HepG2 (cell line): Measurements from ENCODE around the gene RPL38. TPM values are rescaled to one million over a fixed set of nuclear protein-coding genes. Genes with fewer than 3 reads are reported as not detected.
A peak's percentile ranks its signal among the peaks of the same experiment; 100 is the strongest.

Experiments
- CENPX ChIP-seq: sonication (generic); formaldehyde crosslinking; IDR thresholded peaks from 2 replicates; pipeline ENCODE4 v1.9.0; 2021; ENCODE audit warnings: mild to moderate bottlenecking, missing genetic modification reagents, moderate library complexity
- DNMT1 ChIP-seq: sonication (generic); formaldehyde crosslinking; IDR thresholded peaks from 2 replicates; pipeline ENCODE4 v1.5.1; 2020; ENCODE audit warnings: mild to moderate bottlenecking, missing genetic modification reagents
- EEA1 ChIP-seq: sonication (generic); formaldehyde crosslinking; IDR thresholded peaks from 2 replicates; pipeline ENCODE4 v1.5.1; 2020; ENCODE audit warnings: mild to moderate bottlenecking, missing genetic modification reagents, borderline replicate concordance
- ETV5 ChIP-seq: IDR thresholded peaks from 2 replicates; pipeline ENCODE4 v1.6.1; 2018; ENCODE audit warnings: missing biosample characterization, missing genetic modification reagents, inconsistent platforms, borderline replicate concordance
- FOXA1 ChIP-seq, 2 experiments: fragments of 450-650 bp in 1 of 2; sonication (generic) in 1 of 2; formaldehyde crosslinking in 1 of 2; IDR thresholded peaks; 2 replicates each; pipeline versions ENCODE4 v1.4.0 to v1.6.1; 2016 to 2020; ENCODE audit warnings: missing genetic modification reagents in 1 of 2
- GPBP1L1 ChIP-seq: sonication (generic); formaldehyde crosslinking; IDR thresholded peaks from 2 replicates; pipeline ENCODE4 v1.5.0; 2020; ENCODE audit warnings: mild to moderate bottlenecking, missing genetic modification reagents
- HNRNPK ChIP-seq: fragments of 200-400 bp; formaldehyde crosslinking; IDR thresholded peaks from 2 replicates; pipeline ENCODE4 v1.6.1; 2018; ENCODE audit warnings: low read length, low read depth, moderate library complexity, mild to moderate bottlenecking; ENCODE audit not compliant: poor library complexity, severe bottlenecking
- RARG ChIP-seq: sonication (generic); formaldehyde crosslinking; IDR thresholded peaks from 2 replicates; pipeline ENCODE4 v1.4.0; 2020; ENCODE audit warnings: low read depth, mild to moderate bottlenecking, missing genetic modification reagents
- RBM39 ChIP-seq: fragments of 200-400 bp; formaldehyde crosslinking; IDR thresholded peaks from one replicate; pipeline ENCODE4 v1.6.1; 2018; ENCODE audit warnings: antibody characterized with exemption, mild to moderate bottlenecking, low read depth, low read length; ENCODE audit not compliant: poor library complexity, severe bottlenecking
- SMYD3 ChIP-seq: sonication (generic); formaldehyde crosslinking; IDR thresholded peaks from 2 replicates; pipeline ENCODE4 v1.8.1; 2023; ENCODE audit warnings: mild to moderate bottlenecking, missing genetic modification reagents
- SP1 ChIP-seq, 2 experiments: fragments of 450-650 bp in 1 of 2; sonication (generic) in 1 of 2; formaldehyde crosslinking in 1 of 2; IDR thresholded peaks; 2 replicates each; pipeline versions ENCODE4 v1.4.0 to v1.6.1; 2016 to 2020; ENCODE audit warnings: missing genetic modification reagents in 1 of 2
- TMF1 ChIP-seq: sonication (generic); formaldehyde crosslinking; IDR thresholded peaks from 2 replicates; pipeline ENCODE4 v1.8.1; 2022; ENCODE audit warnings: low read depth, missing genetic modification reagents
- U2AF1 ChIP-seq: fragments of 200-400 bp; formaldehyde crosslinking; optimal IDR thresholded peaks from 2 replicates; pipeline ENCODE3; 2017; ENCODE audit warnings: mild to moderate bottlenecking, low read depth, low read length
- YY1 ChIP-seq: IDR thresholded peaks from 2 replicates; pipeline ENCODE4 v1.6.1; 2011; ENCODE audit warnings: low read length, low read depth, moderate library complexity, mild to moderate bottlenecking; ENCODE audit not compliant: insufficient read depth, insufficient replicate concordance
- ZBTB7B ChIP-seq: sonication (generic); formaldehyde crosslinking; IDR thresholded peaks from 2 replicates; pipeline ENCODE4 v1.4.0; 2020; ENCODE audit warnings: missing genetic modification reagents
- ZFP41 ChIP-seq: sonication (generic); formaldehyde crosslinking; IDR thresholded peaks from 2 replicates; pipeline ENCODE4 v1.4.0; 2020; ENCODE audit warnings: mild to moderate bottlenecking, missing genetic modification reagents, borderline replicate concordance
- ZNF230 ChIP-seq: sonication (generic); formaldehyde crosslinking; IDR thresholded peaks from 2 replicates; pipeline ENCODE4 v1.4.0; 2020; ENCODE audit warnings: mild to moderate bottlenecking, missing genetic modification reagents
- ZNF263 ChIP-seq: sonication (generic); formaldehyde crosslinking; IDR thresholded peaks from 2 replicates; pipeline ENCODE4 v1.4.0; 2020; ENCODE audit warnings: missing genetic modification reagents
- ZNF264 ChIP-seq: sonication (generic); formaldehyde crosslinking; IDR thresholded peaks from 2 replicates; pipeline ENCODE4 v1.4.0; 2020; ENCODE audit warnings: missing genetic modification reagents
- ZNF337 ChIP-seq: sonication (generic); formaldehyde crosslinking; IDR thresholded peaks from 2 replicates; pipeline ENCODE4 v1.5.1; 2020; ENCODE audit warnings: missing genetic modification reagents, low read depth, mild to moderate bottlenecking, borderline replicate concordance
- ZNF512 ChIP-seq: sonication (generic); formaldehyde crosslinking; IDR thresholded peaks from 2 replicates; pipeline ENCODE4 v1.4.0; 2020; ENCODE audit warnings: mild to moderate bottlenecking, missing genetic modification reagents
- polyA plus RNA-seq, 8 experiments: library from polyadenylated mRNA; depleted of rRNA in 3 of 8; stranded (reverse) in 7 of 8; unstranded in 1 of 8; fragments of >200 nt; fragmentation: Illumina TruSeq in 4 of 8; extraction: Trizol in 4 of 8; gene quantifications; 2 replicates each; pipeline versions ENCODE4 v1.2.1 to v1.2.3, GENCODE V29; 2011 to 2016; ENCODE audit warnings: low read depth in 4 of 8, missing spikeins in 1 of 8, mixed read lengths in 1 of 8; ENCODE audit not compliant: insufficient read depth in 1 of 8
- total RNA-seq, 5 experiments: library from RNA; depleted of rRNA; stranded (reverse); fragments of >200 nt; fragmentation: Illumina TruSeq; extraction: Trizol; gene quantifications; 2 replicates each; pipeline ENCODE4 v1.2.3, GENCODE V29; 2016; ENCODE audit warnings: low read depth in 1 of 5
- TF ChIP-seq, protein P1 (sequence below): fragments of 450-650 bp; IDR thresholded peaks from 2 replicates; pipeline ENCODE4 v1.6.1; 2016
- TF ChIP-seq, protein P2 (sequence below): sonication (generic); formaldehyde crosslinking; conservative IDR thresholded peaks from 2 replicates; pipeline ENCODE4 v1.8.0; 2022; ENCODE audit warnings: mild to moderate bottlenecking, moderate library complexity, missing genetic modification reagents

RPL38 gene
- total and polyA plus RNA-seq, 2 of the 13 experiments (the other 11 are each of a cell fraction or from before 2014, with no cell fraction given), result 2,370 to 2,372 TPM

DNA sequence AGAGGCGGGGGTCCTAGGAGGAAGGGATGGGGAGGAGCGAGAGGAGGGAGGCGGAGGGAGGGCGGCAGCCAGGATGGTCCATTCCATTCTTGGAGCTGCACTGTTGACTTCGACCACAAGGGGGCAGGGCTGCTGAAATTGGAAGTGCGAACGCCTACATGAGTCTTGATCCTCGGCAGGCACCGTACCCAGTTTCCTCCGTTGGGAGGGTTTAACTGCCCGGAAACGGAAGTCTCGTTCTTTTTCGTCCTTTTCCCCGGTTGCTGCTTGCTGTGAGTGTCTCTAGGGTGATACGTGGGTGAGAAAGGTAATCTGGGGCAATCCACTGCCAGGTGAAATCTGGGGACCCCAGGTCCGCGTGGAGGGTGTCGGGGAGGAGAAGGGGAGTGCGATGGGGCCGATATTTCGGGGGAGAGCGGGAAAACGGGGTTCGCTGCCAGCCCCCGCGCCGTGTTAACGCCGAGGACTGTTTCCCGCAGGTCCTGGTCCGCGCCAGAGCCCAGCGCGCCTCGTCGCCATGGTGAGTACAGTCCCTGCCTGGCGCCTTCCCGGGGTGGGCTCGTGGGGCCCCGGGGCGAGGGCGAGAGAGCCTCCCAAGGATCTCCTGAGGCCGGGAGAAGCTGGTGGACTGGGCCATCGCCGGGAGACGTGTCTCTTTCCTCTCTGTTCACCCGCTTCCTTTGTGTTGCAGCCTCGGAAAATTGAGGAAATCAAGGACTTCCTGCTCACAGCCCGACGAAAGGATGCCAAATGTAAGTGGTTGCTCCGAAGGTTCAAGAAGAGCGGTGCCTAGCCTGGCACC lies at the start of gene RPL38 (continued):
- TF ChIP-seq TMF1 (CRISPR knock-in tag) (0 out of 2 replicates have a peak, but pooled peaks have one; percentile 31), ZNF337 (no peak), ZFP41 (CRISPR knock-in tag) (no peak), FOXA1 (IDR thresholded peaks at IDR 0.05) (no peak), FOXA1 (CRISPR knock-in tag; IDR thresholded peaks at IDR 0.05) (peak; percentile 71), ZBTB7B (CRISPR knock-in tag) (peak; percentile 46; the same call in 1 of the 2 replicates), ZNF264 (CRISPR knock-in tag) (no peak), RBM39 (peak; percentile 91), ZNF230 (CRISPR knock-in tag) (peak; percentile 58; the same call in 1 of the 2 replicates), ZNF512 (CRISPR knock-in tag) (no peak), GPBP1L1 (CRISPR knock-in tag) (no peak), SMYD3 (CRISPR knock-in tag) (peak; percentile 58; the same call in 1 of the 2 replicates), EEA1 (CRISPR knock-in tag) (no peak), U2AF1 (no peak), ETV5 (CRISPR knock-in tag) (peak; percentile 87), RARG (no peak), HNRNPK (peak; percentile 87), SP1 (IDR thresholded peaks at IDR 0.05) (no peak), SP1 (CRISPR knock-in tag; IDR thresholded peaks at IDR 0.05) (peak; percentile 87), ZNF263 (peak; percentile 91), CENPX (CRISPR knock-in tag) (no peak), YY1 (peak; percentile 59), DNMT1 (peak; percentile 66; the same call in 1 of the 2 replicates)
- TF ChIP-seq, protein P1, sequence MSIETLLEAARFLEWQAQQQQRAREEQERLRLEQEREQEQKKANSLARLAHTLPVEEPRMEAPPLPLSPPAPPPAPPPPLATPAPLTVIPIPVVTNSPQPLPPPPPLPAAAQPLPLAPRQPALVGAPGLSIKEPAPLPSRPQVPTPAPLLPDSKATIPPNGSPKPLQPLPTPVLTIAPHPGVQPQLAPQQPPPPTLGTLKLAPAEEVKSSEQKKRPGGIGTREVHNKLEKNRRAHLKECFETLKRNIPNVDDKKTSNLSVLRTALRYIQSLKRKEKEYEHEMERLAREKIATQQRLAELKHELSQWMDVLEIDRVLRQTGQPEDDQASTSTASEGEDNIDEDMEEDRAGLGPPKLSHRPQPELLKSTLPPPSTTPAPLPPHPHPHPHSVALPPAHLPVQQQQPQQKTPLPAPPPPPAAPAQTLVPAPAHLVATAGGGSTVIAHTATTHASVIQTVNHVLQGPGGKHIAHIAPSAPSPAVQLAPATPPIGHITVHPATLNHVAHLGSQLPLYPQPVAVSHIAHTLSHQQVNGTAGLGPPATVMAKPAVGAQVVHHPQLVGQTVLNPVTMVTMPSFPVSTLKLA, result no peak
- TF ChIP-seq, protein P2, sequence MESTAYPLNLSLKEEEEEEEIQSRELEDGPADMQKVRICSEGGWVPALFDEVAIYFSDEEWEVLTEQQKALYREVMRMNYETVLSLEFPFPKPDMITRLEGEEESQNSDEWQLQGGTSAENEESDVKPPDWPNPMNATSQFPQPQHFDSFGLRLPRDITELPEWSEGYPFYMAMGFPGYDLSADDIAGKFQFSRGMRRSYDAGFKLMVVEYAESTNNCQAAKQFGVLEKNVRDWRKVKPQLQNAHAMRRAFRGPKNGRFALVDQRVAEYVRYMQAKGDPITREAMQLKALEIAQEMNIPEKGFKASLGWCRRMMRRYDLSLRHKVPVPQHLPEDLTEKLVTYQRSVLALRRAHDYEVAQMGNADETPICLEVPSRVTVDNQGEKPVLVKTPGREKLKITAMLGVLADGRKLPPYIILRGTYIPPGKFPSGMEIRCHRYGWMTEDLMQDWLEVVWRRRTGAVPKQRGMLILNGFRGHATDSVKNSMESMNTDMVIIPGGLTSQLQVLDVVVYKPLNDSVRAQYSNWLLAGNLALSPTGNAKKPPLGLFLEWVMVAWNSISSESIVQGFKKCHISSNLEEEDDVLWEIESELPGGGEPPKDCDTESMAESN (CRISPR knock-in tag), result peak; percentile 86; the same call in 1 of the 2 replicates
